RWPE2 (cell line): ENCODE data around the gene TRIO.

Source experiments
- ATAC-seq: fragments of 200-7000 bp; cut with Tn5 transposase; 3 replicates; pipeline ENCODE4 v1.9.1; 2021; ENCODE audit warnings: low read depth
- DNase-seq: peaks from one replicate; pipeline ENCODE4 v3.0.0-alpha.2; 2020; ENCODE audit warnings: low spot score
- H3K27ac ChIP-seq: fragments of 450-650 bp; 2 replicates; pipeline ENCODE4 v1.5.1; 2017; ENCODE audit warnings: mild to moderate bottlenecking; ENCODE audit not compliant: poor library complexity, severe bottlenecking
- H3K27me3 ChIP-seq: fragments of 250-450 bp; sonication (Bioruptor Pico); 2 replicates; pipeline ENCODE4 v1.5.1; 2021; ENCODE audit warnings: mild to moderate bottlenecking, moderate library complexity; ENCODE audit not compliant: insufficient read depth, poor library complexity, severe bottlenecking
- H3K36me3 ChIP-seq: fragments of 250-450 bp; sonication (Bioruptor Pico); 2 replicates; pipeline ENCODE4 v1.5.1; 2020; ENCODE audit warnings: low read depth, mild to moderate bottlenecking, moderate library complexity
- H3K4me1 ChIP-seq: fragments of 250-450 bp; sonication (Bioruptor Pico); 2 replicates; pipeline ENCODE4 v1.5.1; 2021; ENCODE audit warnings: mild to moderate bottlenecking, moderate library complexity; ENCODE audit not compliant: insufficient read depth, poor library complexity, severe bottlenecking
- H3K4me3 ChIP-seq: fragments of 250-450 bp; sonication (Bioruptor Pico); 2 replicates; pipeline ENCODE4 v1.5.1; 2021; ENCODE audit warnings: mild to moderate bottlenecking, moderate library complexity; ENCODE audit not compliant: severe bottlenecking
- H3K9me3 ChIP-seq: fragments of 250-450 bp; sonication (Bioruptor Pico); 2 replicates; pipeline ENCODE4 v1.5.1; 2021; ENCODE audit warnings: mild to moderate bottlenecking, moderate library complexity; ENCODE audit not compliant: severe bottlenecking
- TF ChIP-seq, protein P1 (sequence below): fragments of 450-650 bp; IDR thresholded peaks from one replicate; pipeline ENCODE4 v1.5.1; 2017; ENCODE audit warnings: mild to moderate bottlenecking, moderate library complexity; ENCODE audit not compliant: poor library complexity, severe bottlenecking

Gene TRIO

DNA sequence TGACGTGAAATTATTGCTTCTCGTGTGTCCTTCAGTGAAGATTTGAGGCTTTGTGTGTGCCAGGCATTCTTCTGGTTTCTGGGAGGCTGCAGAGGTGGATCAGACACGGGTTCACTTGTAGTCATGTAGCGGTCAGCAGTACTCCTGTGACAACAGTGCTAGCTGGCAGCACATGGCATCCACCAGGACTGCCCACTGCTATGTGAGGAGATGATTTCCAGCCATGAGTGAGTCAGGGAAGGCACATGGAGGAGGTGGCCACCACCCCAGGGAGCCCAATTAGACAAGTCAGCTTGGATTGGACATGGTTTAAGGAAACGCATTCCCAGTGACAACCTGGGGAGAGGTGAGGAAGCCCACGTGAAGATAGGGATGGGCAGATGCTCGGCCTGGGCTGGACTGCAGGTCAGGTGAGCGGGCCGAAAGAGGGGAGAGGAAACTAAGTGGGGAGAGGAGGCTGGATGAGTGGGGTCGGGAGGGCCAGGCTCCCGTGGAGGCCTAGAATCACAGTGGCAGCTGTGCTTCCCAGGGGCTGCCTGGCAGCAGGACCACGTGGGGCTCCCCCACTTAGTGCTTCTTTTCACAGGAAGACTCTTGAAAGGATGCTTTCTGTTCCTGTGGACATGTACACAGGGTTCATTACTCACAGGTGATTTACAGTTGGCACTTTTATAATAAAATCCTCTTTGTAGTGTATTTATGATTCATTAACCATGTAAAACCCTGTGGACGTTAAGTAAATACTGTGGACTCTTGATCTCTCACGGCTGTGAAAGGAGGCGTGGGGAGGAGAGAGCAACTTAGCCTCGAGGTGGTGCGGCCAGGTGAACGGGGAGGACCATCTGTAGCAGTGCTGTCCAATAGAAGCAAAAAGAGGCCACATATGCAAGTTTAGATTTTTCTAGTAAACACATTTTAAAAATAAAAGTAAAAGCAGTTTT, 358.5 kb downstream of the TRIO start:
- Histone ChIP-seq H3K27ac (no peak overlapping the region), H3K36me3 (peaks cover 82% of the 10 kb centered on the region)
- TF ChIP-seq, protein P1, sequence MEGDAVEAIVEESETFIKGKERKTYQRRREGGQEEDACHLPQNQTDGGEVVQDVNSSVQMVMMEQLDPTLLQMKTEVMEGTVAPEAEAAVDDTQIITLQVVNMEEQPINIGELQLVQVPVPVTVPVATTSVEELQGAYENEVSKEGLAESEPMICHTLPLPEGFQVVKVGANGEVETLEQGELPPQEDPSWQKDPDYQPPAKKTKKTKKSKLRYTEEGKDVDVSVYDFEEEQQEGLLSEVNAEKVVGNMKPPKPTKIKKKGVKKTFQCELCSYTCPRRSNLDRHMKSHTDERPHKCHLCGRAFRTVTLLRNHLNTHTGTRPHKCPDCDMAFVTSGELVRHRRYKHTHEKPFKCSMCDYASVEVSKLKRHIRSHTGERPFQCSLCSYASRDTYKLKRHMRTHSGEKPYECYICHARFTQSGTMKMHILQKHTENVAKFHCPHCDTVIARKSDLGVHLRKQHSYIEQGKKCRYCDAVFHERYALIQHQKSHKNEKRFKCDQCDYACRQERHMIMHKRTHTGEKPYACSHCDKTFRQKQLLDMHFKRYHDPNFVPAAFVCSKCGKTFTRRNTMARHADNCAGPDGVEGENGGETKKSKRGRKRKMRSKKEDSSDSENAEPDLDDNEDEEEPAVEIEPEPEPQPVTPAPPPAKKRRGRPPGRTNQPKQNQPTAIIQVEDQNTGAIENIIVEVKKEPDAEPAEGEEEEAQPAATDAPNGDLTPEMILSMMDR = no peak

GRCh38 chr5:14502294-14502690, 359.1 kb downstream of the TRIO start:
- ATAC-seq = no peak
- H3K27me3 ChIP-seq = no peaks in the 10 kb centered on the region
- TF ChIP-seq, protein P1 = no peak
- H3K36me3 ChIP-seq = peaks cover 75% of the 10 kb centered on the region
- no peak overlapping the region for H3K27ac ChIP-seq
- no peaks in the 10 kb centered on the region for H3K9me3 ChIP-seq
- no peak for DNase-seq
- no peak overlapping the region for H3K4me3 ChIP-seq
- no peaks in the 10 kb centered on the region for H3K4me1 ChIP-seq

More for the DNA sequence above, 358.5 kb downstream of the TRIO start:
- H3K4me1 ChIP-seq = no peaks in the 10 kb centered on the region
- no peak overlapping the region for H3K4me3 ChIP-seq
- ATAC-seq = no peak
- no peaks in the 10 kb centered on the region for H3K9me3 ChIP-seq
- DNase-seq = no peak
- H3K27me3 ChIP-seq = no peaks in the 10 kb centered on the region

GRCh38 chr5:14503017-14503680, 360.0 kb downstream of the TRIO start:
- Histone ChIP-seq H3K27ac (no peak overlapping the region), H3K4me3 (no peak overlapping the region), H3K27me3 (no peaks in the 10 kb centered on the region), H3K4me1 (no peaks in the 10 kb centered on the region), H3K9me3 (no peaks in the 10 kb centered on the region), H3K36me3 (peaks cover 71% of the 10 kb centered on the region)
- TF ChIP-seq, protein P1 = no peak
- ATAC-seq = no peak
- no peak for DNase-seq

DNA sequence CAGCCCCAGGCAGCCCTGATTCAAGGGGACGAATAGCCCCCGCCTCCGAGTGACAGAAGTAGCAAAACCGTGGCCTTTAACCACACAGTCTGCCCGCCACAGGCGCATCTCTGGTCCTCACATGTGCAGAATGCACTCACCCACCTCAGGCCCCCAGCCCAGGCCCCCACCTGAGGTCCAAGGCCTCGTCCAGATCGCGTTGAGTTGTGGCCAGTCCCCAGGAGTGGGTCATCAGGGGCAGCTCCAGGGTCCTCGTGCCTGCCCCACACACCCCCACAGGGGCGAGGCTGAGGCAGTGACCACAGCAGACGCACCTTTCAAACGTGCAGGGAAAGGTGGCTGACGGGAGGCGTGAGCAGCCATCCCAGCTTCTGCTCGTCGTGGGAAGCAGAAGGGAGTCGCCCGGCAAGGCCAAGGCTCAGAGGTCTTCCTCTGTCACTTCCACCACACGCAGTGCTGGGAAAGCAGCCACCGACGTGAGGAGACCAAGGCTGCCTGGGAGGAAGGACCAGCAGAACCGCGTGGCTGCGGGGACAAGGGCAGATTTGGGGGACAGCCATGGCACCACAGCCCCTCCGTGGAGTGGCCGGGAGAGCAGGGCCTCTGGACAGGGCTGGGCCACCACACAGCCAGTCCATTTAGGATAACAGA, 360.7 kb downstream of the TRIO start:
- TF ChIP-seq, protein P1 = no peak
- Histone ChIP-seq H3K9me3 (no peaks in the 10 kb centered on the region), H3K27ac (no peak overlapping the region), H3K36me3 (peaks cover 70% of the 10 kb centered on the region), H3K4me3 (no peak overlapping the region), H3K4me1 (no peaks in the 10 kb centered on the region), H3K27me3 (no peaks in the 10 kb centered on the region)
- DNase-seq (no peak), ATAC-seq (no peak)
